ENCODE results near the gene KIN.

DNA sequence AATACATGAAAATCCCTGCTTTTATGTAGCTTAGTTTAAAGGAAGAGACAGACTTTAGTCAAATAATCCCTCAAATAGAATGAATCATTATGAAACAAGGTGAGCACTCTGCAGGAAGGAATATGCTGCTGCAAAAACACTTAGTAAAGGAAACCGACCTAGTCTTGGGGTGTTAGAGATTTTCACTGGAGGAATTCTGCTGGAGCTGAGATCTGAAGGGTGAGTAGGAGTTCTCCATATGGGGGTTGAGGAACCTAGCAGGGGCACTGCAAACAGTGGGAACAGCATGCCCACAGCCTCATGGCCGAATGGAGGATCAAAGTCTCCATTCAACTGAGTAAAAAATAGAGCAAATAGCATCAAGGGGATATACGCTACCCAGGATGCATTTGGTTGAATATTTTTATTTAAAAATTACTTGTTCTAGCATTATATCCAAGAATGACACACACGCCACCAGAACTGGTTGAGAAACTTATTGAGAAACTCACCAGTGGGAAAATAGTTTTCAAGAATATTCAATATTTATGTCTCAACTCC lies 81.2 kb downstream of the KIN start:
- TF ChIP-seq, protein P1, sequence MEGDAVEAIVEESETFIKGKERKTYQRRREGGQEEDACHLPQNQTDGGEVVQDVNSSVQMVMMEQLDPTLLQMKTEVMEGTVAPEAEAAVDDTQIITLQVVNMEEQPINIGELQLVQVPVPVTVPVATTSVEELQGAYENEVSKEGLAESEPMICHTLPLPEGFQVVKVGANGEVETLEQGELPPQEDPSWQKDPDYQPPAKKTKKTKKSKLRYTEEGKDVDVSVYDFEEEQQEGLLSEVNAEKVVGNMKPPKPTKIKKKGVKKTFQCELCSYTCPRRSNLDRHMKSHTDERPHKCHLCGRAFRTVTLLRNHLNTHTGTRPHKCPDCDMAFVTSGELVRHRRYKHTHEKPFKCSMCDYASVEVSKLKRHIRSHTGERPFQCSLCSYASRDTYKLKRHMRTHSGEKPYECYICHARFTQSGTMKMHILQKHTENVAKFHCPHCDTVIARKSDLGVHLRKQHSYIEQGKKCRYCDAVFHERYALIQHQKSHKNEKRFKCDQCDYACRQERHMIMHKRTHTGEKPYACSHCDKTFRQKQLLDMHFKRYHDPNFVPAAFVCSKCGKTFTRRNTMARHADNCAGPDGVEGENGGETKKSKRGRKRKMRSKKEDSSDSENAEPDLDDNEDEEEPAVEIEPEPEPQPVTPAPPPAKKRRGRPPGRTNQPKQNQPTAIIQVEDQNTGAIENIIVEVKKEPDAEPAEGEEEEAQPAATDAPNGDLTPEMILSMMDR (IDR thresholded peaks at IDR 0.05) = no peak
- TF ChIP-seq POLR2A (IDR thresholded peaks at IDR 0.05) = no peak

Measured in heart left ventricle (tissue), 13 donors.